ENCODE data around the gene TMC4.
"Not testable (repeated sequence)": the region's sequence is repeated elsewhere in the genome, so short reads cannot be mapped to it uniquely, and the experiment has no call there.

DNA sequence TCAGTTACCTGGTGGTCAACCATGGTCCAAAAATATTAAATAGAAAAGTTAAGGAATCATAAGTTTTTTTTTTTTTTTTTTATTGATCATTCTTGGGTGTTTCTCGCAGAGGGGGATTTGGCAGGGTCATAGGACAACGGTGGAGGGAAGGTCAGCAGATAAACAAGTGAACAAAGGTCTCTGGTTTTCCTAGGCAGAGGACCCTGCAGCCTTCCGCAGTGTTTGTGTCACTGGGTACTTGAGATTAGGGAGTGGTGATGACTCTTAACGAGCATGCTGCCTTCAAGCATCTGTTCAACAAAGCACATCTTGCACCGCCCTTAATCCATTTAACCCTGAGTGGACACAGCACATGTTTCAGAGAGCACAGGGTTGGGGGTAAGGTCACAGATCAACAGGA lies 41.3 kb upstream of the TMC4 start:
- not testable (repeated sequence) for TF ChIP-seq FOXM1 (IDR thresholded peaks at IDR 0.05; ENCODE audit: low read depth); SMC3 (IDR thresholded peaks at IDR 0.05; ENCODE audit: low read depth, low read length); FOSL2 (IDR thresholded peaks at IDR 0.05; ENCODE audit: borderline replicate concordance, low read depth); TCF12 (IDR thresholded peaks at IDR 0.05); JUND (IDR thresholded peaks at IDR 0.05); POLR2AphosphoS5 (IDR thresholded peaks at IDR 0.05; ENCODE audit: low read depth, low read length); EP300 (IDR thresholded peaks at IDR 0.05; ENCODE audit: borderline replicate concordance in 1 of 2, low read depth in 1 of 2, low read length in 1 of 2); RAD21 (IDR thresholded peaks at IDR 0.05; ENCODE audit: low read length); SIN3A (IDR thresholded peaks at IDR 0.05; ENCODE audit: borderline replicate concordance, low read depth, low read length); YY1 (IDR thresholded peaks at IDR 0.05; ENCODE audit: low read depth); EZH2phosphoT487 (IDR thresholded peaks at IDR 0.05; ENCODE audit: borderline replicate concordance, low read depth)
- TF ChIP-seq, protein P1, sequence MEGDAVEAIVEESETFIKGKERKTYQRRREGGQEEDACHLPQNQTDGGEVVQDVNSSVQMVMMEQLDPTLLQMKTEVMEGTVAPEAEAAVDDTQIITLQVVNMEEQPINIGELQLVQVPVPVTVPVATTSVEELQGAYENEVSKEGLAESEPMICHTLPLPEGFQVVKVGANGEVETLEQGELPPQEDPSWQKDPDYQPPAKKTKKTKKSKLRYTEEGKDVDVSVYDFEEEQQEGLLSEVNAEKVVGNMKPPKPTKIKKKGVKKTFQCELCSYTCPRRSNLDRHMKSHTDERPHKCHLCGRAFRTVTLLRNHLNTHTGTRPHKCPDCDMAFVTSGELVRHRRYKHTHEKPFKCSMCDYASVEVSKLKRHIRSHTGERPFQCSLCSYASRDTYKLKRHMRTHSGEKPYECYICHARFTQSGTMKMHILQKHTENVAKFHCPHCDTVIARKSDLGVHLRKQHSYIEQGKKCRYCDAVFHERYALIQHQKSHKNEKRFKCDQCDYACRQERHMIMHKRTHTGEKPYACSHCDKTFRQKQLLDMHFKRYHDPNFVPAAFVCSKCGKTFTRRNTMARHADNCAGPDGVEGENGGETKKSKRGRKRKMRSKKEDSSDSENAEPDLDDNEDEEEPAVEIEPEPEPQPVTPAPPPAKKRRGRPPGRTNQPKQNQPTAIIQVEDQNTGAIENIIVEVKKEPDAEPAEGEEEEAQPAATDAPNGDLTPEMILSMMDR (IDR thresholded peaks at IDR 0.05), result not testable (repeated sequence)
- TF ChIP-seq, protein P2, sequence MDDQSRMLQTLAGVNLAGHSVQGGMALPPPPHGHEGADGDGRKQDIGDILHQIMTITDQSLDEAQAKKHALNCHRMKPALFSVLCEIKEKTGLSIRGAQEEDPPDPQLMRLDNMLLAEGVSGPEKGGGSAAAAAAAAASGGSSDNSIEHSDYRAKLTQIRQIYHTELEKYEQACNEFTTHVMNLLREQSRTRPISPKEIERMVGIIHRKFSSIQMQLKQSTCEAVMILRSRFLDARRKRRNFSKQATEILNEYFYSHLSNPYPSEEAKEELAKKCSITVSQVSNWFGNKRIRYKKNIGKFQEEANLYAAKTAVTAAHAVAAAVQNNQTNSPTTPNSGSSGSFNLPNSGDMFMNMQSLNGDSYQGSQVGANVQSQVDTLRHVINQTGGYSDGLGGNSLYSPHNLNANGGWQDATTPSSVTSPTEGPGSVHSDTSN (IDR thresholded peaks at IDR 0.05), result not testable (repeated sequence)
- TF ChIP-seq, protein P3, sequence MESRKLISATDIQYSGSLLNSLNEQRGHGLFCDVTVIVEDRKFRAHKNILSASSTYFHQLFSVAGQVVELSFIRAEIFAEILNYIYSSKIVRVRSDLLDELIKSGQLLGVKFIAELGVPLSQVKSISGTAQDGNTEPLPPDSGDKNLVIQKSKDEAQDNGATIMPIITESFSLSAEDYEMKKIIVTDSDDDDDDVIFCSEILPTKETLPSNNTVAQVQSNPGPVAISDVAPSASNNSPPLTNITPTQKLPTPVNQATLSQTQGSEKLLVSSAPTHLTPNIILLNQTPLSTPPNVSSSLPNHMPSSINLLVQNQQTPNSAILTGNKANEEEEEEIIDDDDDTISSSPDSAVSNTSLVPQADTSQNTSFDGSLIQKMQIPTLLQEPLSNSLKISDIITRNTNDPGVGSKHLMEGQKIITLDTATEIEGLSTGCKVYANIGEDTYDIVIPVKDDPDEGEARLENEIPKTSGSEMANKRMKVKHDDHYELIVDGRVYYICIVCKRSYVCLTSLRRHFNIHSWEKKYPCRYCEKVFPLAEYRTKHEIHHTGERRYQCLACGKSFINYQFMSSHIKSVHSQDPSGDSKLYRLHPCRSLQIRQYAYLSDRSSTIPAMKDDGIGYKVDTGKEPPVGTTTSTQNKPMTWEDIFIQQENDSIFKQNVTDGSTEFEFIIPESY (IDR thresholded peaks at IDR 0.05; ENCODE audit: borderline replicate concordance, low read depth), result not testable (repeated sequence)

All from SK-N-SH (cell line).